KMS-11 (cell line): ENCODE results near the gene IL17D.
"Not testable (repeated sequence)": the region's sequence is repeated elsewhere in the genome, so short reads cannot be mapped to it uniquely, and the experiment has no call there.

Source experiments
- H2AFZ ChIP-seq: fragments of 200-600 bp; sonication (generic); 2 replicates; pipeline ENCODE4 v1.6.1; 2016; ENCODE audit warnings: antibody characterized with exemption, mixed run types, low read depth
- H3K27ac ChIP-seq: fragments of 200-600 bp; sonication (generic); 2 replicates; pipeline ENCODE4 v1.6.1; 2016; ENCODE audit warnings: mild to moderate bottlenecking, mixed run types
- H3K27me3 ChIP-seq: fragments of 200-600 bp; sonication (generic); 2 replicates; pipeline ENCODE4 v1.6.1; 2017; ENCODE audit warnings: mild to moderate bottlenecking, low read depth, mixed run types, moderate library complexity; ENCODE audit not compliant: insufficient read depth
- H3K36me3 ChIP-seq: fragments of 200-600 bp; sonication (generic); 2 replicates; pipeline ENCODE4 v1.6.1; 2017; ENCODE audit warnings: mild to moderate bottlenecking, mixed run types; ENCODE audit not compliant: insufficient read depth
- H3K4me1 ChIP-seq: fragments of 200-600 bp; sonication (generic); 2 replicates; pipeline ENCODE4 v1.6.1; 2016; ENCODE audit warnings: mild to moderate bottlenecking, low read depth, mixed run types; ENCODE audit not compliant: poor library complexity, severe bottlenecking
- H3K4me2 ChIP-seq: fragments of 200-600 bp; sonication (generic); 2 replicates; pipeline ENCODE4 v1.7.0; 2016; ENCODE audit warnings: mild to moderate bottlenecking, mixed run types
- H3K4me3 ChIP-seq: fragments of 200-600 bp; sonication (generic); IDR thresholded peaks from 2 replicates; pipeline ENCODE4 v1.6.1; 2017; ENCODE audit warnings: low read depth, low read length, mixed read lengths; ENCODE audit not compliant: insufficient read depth
- H3K79me2 ChIP-seq: fragments of 200-600 bp; sonication (generic); 2 replicates; pipeline ENCODE4 v1.6.1; 2016; ENCODE audit warnings: low read depth, mixed run types; ENCODE audit not compliant: insufficient read depth
- H3K9ac ChIP-seq: fragments of 200-600 bp; sonication (generic); 2 replicates; pipeline ENCODE4 v1.6.1; 2016; ENCODE audit warnings: mild to moderate bottlenecking, mixed run types
- H4K20me1 ChIP-seq: fragments of 200-600 bp; sonication (generic); 2 replicates; pipeline ENCODE4 v1.6.1; 2016; ENCODE audit warnings: mild to moderate bottlenecking, mixed run types; ENCODE audit not compliant: insufficient read depth
- CTCF ChIP-seq: fragments of 200-600 bp; sonication (generic); conservative IDR thresholded peaks from 2 replicates; pipeline ENCODE4 v1.6.1; 2017; ENCODE audit warnings: low read depth, mild to moderate bottlenecking, antibody characterized with exemption, low read length, moderate library complexity, mixed read lengths

IL17D gene

GRCh38 chr13:20672772-20673171 is 30.7 kb upstream of the IL17D start:
- Histone ChIP-seq H3K4me2 (no peak overlapping the region), H3K4me3 (no peak overlapping the region), H3K9ac (no peak overlapping the region), H3K79me2 (no peaks in the 10 kb centered on the region), H3K27me3 (no peaks in the 10 kb centered on the region), H3K27ac (no peak overlapping the region), H3K4me1 (no peaks in the 10 kb centered on the region), H2AFZ (no peak overlapping the region), H4K20me1 (no peaks in the 10 kb centered on the region), H3K36me3 (no peaks in the 10 kb centered on the region)
- no peak for TF ChIP-seq CTCF

GRCh38 chr13:20673715-20674114 is 29.8 kb upstream of the IL17D start:
- Histone ChIP-seq H3K4me1 (no peaks in the 10 kb centered on the region), H3K79me2 (no peaks in the 10 kb centered on the region), H3K27me3 (no peaks in the 10 kb centered on the region), H2AFZ (no peak overlapping the region), H3K27ac (no peak overlapping the region), H3K4me2 (no peak overlapping the region), H4K20me1 (no peaks in the 10 kb centered on the region), H3K36me3 (no peaks in the 10 kb centered on the region), H3K4me3 (no peak overlapping the region), H3K9ac (no peak overlapping the region)
- TF ChIP-seq CTCF: no peak

- no peak overlapping the region for H2AFZ ChIP-seq
Measured at GRCh38 chr13:20676213-20676612, 27.3 kb upstream of the IL17D start.

GRCh38 chr13:20678606-20679005 is 24.9 kb upstream of the IL17D start:
- not testable (repeated sequence) for H3K4me3 ChIP-seq, H3K9ac ChIP-seq, H3K4me2 ChIP-seq, H3K4me1 ChIP-seq, H3K27ac ChIP-seq, H3K27me3 ChIP-seq, H3K79me2 ChIP-seq, H3K36me3 ChIP-seq, H4K20me1 ChIP-seq, H2AFZ ChIP-seq

More at GRCh38 chr13:20676213-20676612, 27.3 kb upstream of the IL17D start:
- no peaks in the 10 kb centered on the region for H3K27me3 ChIP-seq
- no peak overlapping the region for H3K9ac ChIP-seq
- H3K36me3 ChIP-seq: no peaks in the 10 kb centered on the region
- no peak for TF ChIP-seq CTCF
- no peaks in the 10 kb centered on the region for H3K79me2 ChIP-seq
- H3K27ac ChIP-seq: no peak overlapping the region
- H3K4me3 ChIP-seq: no peak overlapping the region
- H3K4me2 ChIP-seq: no peak overlapping the region
- H4K20me1 ChIP-seq: no peaks in the 10 kb centered on the region
- no peaks in the 10 kb centered on the region for H3K4me1 ChIP-seq

GRCh38 chr13:20679879-20680278 is 23.6 kb upstream of the IL17D start:
- no peaks in the 10 kb centered on the region for H3K4me1 ChIP-seq
- TF ChIP-seq CTCF: no peak

More at GRCh38 chr13:20679879-20680278, 23.6 kb upstream of the IL17D start:
- Histone ChIP-seq H3K27me3 (no peaks in the 10 kb centered on the region), H3K9ac (no peak overlapping the region), H4K20me1 (no peaks in the 10 kb centered on the region), H2AFZ (no peak overlapping the region), H3K36me3 (no peaks in the 10 kb centered on the region), H3K4me3 (no peak overlapping the region), H3K79me2 (no peaks in the 10 kb centered on the region), H3K27ac (no peak overlapping the region), H3K4me2 (no peak overlapping the region)
